ACC112 (cell line): ENCODE results near the gene MARK1.
A peak's percentile ranks its signal among the peaks of the same experiment; 100 is the strongest.

ENCODE experiments used
- H2AFZ ChIP-seq: fragments of 200-600 bp; sonication (generic); one replicate; pipeline ENCODE4 v1.6.0; 2017; ENCODE audit warnings: antibody characterized with exemption, low read length; ENCODE audit not compliant: unreplicated experiment
- H3K27ac ChIP-seq: fragments of 200-600 bp; sonication (generic); 2 replicates; pipeline ENCODE4 v1.5.1; 2014; ENCODE audit warnings: low read depth, mild to moderate bottlenecking, antibody characterized with exemption, low read length, moderate library complexity
- H3K27me3 ChIP-seq: fragments of 200-600 bp; sonication (generic); 2 replicates; pipeline ENCODE4 v1.6.1; 2014; ENCODE audit warnings: mild to moderate bottlenecking, antibody characterized with exemption, low read length, moderate library complexity, mixed read lengths; ENCODE audit not compliant: insufficient read depth
- H3K36me3 ChIP-seq: fragments of 200-600 bp; sonication (generic); 2 replicates; pipeline ENCODE4 v1.6.1; 2016; ENCODE audit warnings: mild to moderate bottlenecking, antibody characterized with exemption, low read length, moderate library complexity, mixed read lengths; ENCODE audit not compliant: insufficient read depth
- H3K4me1 ChIP-seq: fragments of 200-600 bp; sonication (generic); one replicate; pipeline ENCODE4 v1.6.1; 2016; ENCODE audit warnings: low read length, mixed read lengths; ENCODE audit not compliant: insufficient read depth, unreplicated experiment, control insufficient read depth
- H3K4me3 ChIP-seq: fragments of 200-600 bp; sonication (generic); 2 replicates; pipeline ENCODE4 v1.5.1; 2014; ENCODE audit warnings: mild to moderate bottlenecking, low read depth, low read length
- H3K79me2 ChIP-seq: fragments of 200-600 bp; sonication (generic); one replicate; pipeline ENCODE4 v1.6.0; 2016; ENCODE audit warnings: low read length; ENCODE audit not compliant: control insufficient read depth, unreplicated experiment, insufficient read depth

Gene MARK1

GRCh38 chr1:220527908-220528678 is at the start of gene MARK1:
MARK1 (plus strand) TSS chr1:220528136; CDS start chr1:220528823, 687 bp downstream.
- Histone ChIP-seq H3K27ac (no peak within 1 kb of the TSS), H3K36me3 (no peaks in the 10 kb centered on the region), H3K27me3 (peaks cover 86% of the 10 kb centered on the region), H2AFZ (peak within 1 kb of the TSS; percentile 30), H3K4me3 (peak within 1 kb of the TSS; percentile 70), H3K4me1 (peaks cover 4% of the 10 kb centered on the region), H3K79me2 (no peaks in the 10 kb centered on the region)

- H2AFZ ChIP-seq, result no peak overlapping the region
These were observed 44.2 kb upstream of the MARK1 start for GRCh38 chr1:220483700-220484099.

GRCh38 chr1:220484135-220484534 is 43.8 kb upstream of the MARK1 start:
- no peak overlapping the region for H3K27ac ChIP-seq
- no peaks in the 10 kb centered on the region for H3K36me3 ChIP-seq
- no peaks in the 10 kb centered on the region for H3K79me2 ChIP-seq
- H3K4me1 ChIP-seq, result no peaks in the 10 kb centered on the region
- no peak overlapping the region for H2AFZ ChIP-seq
- H3K27me3 ChIP-seq, result 0 out of 2 replicates have a peak, but pooled peaks cover 5% of the 10 kb centered on the region
- no peak overlapping the region for H3K4me3 ChIP-seq

More at GRCh38 chr1:220483700-220484099, 44.2 kb upstream of the MARK1 start:
- Histone ChIP-seq H3K27me3 (0 out of 2 replicates have a peak, but pooled peaks cover 5% of the 10 kb centered on the region), H3K4me1 (no peaks in the 10 kb centered on the region), H3K4me3 (no peak overlapping the region), H3K27ac (no peak overlapping the region), H3K36me3 (no peaks in the 10 kb centered on the region), H3K79me2 (no peaks in the 10 kb centered on the region)

GRCh38 chr1:220485131-220485530 is 42.8 kb upstream of the MARK1 start:
- H3K79me2 ChIP-seq, result no peaks in the 10 kb centered on the region
- no peak overlapping the region for H3K27ac ChIP-seq
- no peak overlapping the region for H2AFZ ChIP-seq
- no peaks in the 10 kb centered on the region for H3K36me3 ChIP-seq
- H3K27me3 ChIP-seq, result 0 out of 2 replicates have a peak, but pooled peaks cover 5% of the 10 kb centered on the region
- H3K4me3 ChIP-seq, result no peak overlapping the region
- H3K4me1 ChIP-seq, result no peaks in the 10 kb centered on the region

- Histone ChIP-seq H3K36me3 (no peaks in the 10 kb centered on the region), H2AFZ (no peak overlapping the region), H3K4me3 (no peak overlapping the region), H3K27ac (no peak overlapping the region), H3K27me3 (0 out of 2 replicates have a peak, but pooled peaks cover 5% of the 10 kb centered on the region), H3K4me1 (no peaks in the 10 kb centered on the region), H3K79me2 (no peaks in the 10 kb centered on the region)
These were observed 42.1 kb upstream of the MARK1 start for GRCh38 chr1:220485791-220486190.

- Histone ChIP-seq H3K4me3 (no peak overlapping the region), H2AFZ (no peak overlapping the region), H3K27ac (no peak overlapping the region), H3K36me3 (no peaks in the 10 kb centered on the region), H3K4me1 (no peaks in the 10 kb centered on the region), H3K27me3 (0 out of 2 replicates have a peak, but pooled peaks cover 5% of the 10 kb centered on the region), H3K79me2 (no peaks in the 10 kb centered on the region)
These were observed 40.6 kb upstream of the MARK1 start for GRCh38 chr1:220487297-220487820.

- Histone ChIP-seq H3K27ac (no peak overlapping the region), H3K4me1 (no peaks in the 10 kb centered on the region), H3K36me3 (no peaks in the 10 kb centered on the region), H2AFZ (no peak overlapping the region), H3K27me3 (0 out of 2 replicates have a peak, but pooled peaks cover 3% of the 10 kb centered on the region), H3K79me2 (no peaks in the 10 kb centered on the region), H3K4me3 (no peak overlapping the region)
These were observed 36.0 kb upstream of the MARK1 start for GRCh38 chr1:220491891-220492290.

GRCh38 chr1:220497220-220497947 is 30.6 kb upstream of the MARK1 start:
- Histone ChIP-seq H3K36me3 (no peaks in the 10 kb centered on the region), H3K4me1 (no peaks in the 10 kb centered on the region), H2AFZ (no peak overlapping the region), H3K79me2 (no peaks in the 10 kb centered on the region), H3K27ac (no peak overlapping the region), H3K4me3 (no peak overlapping the region), H3K27me3 (peaks cover 14% of the 10 kb centered on the region; the same call in 1 of the 2 replicates)

DNA sequence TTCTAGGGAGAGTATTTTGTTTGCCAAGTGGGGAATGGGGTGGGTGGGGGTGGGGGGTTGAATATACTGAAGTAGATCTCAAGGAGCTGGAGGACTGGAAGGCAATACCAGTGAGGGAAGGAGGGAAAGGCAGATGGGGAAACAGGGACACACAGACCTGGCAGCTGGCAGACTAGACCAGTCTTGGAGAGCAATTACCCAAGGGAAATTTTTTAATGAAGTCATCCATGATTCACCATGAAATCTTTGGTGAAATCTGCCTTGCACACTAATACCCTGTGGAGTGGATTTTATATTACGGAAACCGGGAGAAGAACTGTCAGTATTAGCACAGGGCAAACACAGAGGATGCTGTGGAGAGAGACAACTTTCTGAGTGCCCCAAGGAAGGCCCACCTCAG is 29.7 kb upstream of the MARK1 start:
- Histone ChIP-seq H3K36me3 (no peaks in the 10 kb centered on the region), H3K27me3 (peaks cover 14% of the 10 kb centered on the region; the same call in 1 of the 2 replicates), H3K4me1 (no peaks in the 10 kb centered on the region), H3K79me2 (no peaks in the 10 kb centered on the region), H2AFZ (no peak overlapping the region), H3K27ac (no peak overlapping the region), H3K4me3 (no peak overlapping the region)

DNA sequence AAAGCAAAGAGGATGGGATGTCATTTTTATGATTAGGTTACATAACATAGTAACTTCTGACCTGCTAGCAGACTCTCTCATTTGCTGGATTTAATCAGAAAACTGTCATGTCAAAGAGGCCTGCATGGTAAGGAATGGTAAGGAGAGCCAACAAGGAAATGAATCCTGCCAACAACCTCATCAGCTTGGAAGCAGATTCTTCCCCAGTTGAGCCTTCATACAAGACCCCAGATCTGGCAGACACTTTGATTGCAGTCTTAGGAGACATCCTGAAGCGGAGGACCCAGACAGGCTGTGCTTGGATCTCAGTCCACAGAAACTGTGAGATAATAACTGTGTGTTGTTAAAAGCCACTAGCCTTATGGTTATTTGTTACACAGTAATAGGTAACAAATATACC is 27.6 kb upstream of the MARK1 start:
- Histone ChIP-seq H3K27ac (no peak overlapping the region), H2AFZ (no peak overlapping the region), H3K4me1 (no peaks in the 10 kb centered on the region), H3K4me3 (no peak overlapping the region), H3K79me2 (no peaks in the 10 kb centered on the region), H3K27me3 (peaks cover 22% of the 10 kb centered on the region), H3K36me3 (no peaks in the 10 kb centered on the region)
